ENCODE results near the gene RAP1A.

RAP1A gene

GRCh38 chr1:111734426-111734825, 114.8 kb downstream of the RAP1A start:
- TF ChIP-seq CTCF (IDR thresholded peaks at IDR 0.05; ENCODE audit: insufficient read depth, low read depth, low read length, missing control alignments), result no peak
- DNase-seq (ENCODE audit: low read depth), result no peak

GRCh38 chr1:111734856-111735255, 115.3 kb downstream of the RAP1A start:
- no peak for DNase-seq (ENCODE audit: low read depth)
- no peak overlapping the region for H3K4me3 ChIP-seq (ENCODE audit: low read depth, low read length)
- TF ChIP-seq CTCF (IDR thresholded peaks at IDR 0.05; ENCODE audit: insufficient read depth, low read depth, low read length, missing control alignments), result no peak

More at GRCh38 chr1:111734426-111734825, 114.8 kb downstream of the RAP1A start:
- H3K4me3 ChIP-seq (ENCODE audit: low read depth, low read length), result no peak overlapping the region

- TF ChIP-seq CTCF (IDR thresholded peaks at IDR 0.05; ENCODE audit: insufficient read depth, low read depth, low read length, missing control alignments), result no peak
Measured at GRCh38 chr1:111735321-111735720, 115.7 kb downstream of the RAP1A start.

GRCh38 chr1:111735858-111736544, 116.4 kb downstream of the RAP1A start:
- no peak for TF ChIP-seq CTCF (IDR thresholded peaks at IDR 0.05; ENCODE audit: insufficient read depth, low read depth, low read length, missing control alignments)
- no peak overlapping the region for H3K4me3 ChIP-seq (ENCODE audit: low read depth, low read length)
- no peak for DNase-seq (ENCODE audit: low read depth)

More at GRCh38 chr1:111735321-111735720, 115.7 kb downstream of the RAP1A start:
- DNase-seq (ENCODE audit: low read depth), result no peak
- no peak overlapping the region for H3K4me3 ChIP-seq (ENCODE audit: low read depth, low read length)

GRCh38 chr1:111736548-111737215, 117.1 kb downstream of the RAP1A start:
- TF ChIP-seq CTCF (IDR thresholded peaks at IDR 0.05; ENCODE audit: insufficient read depth, low read depth, low read length, missing control alignments), result no peak
- no peak for DNase-seq (ENCODE audit: low read depth)
- no peak overlapping the region for H3K4me3 ChIP-seq (ENCODE audit: low read depth, low read length)

- peak overlapping the region; percentile 72 for H3K4me3 ChIP-seq (ENCODE audit: low read depth, low read length)
- no peak for DNase-seq (ENCODE audit: low read depth)
Measured at GRCh38 chr1:111737216-111738132, 117.9 kb downstream of the RAP1A start.

More at GRCh38 chr1:111737216-111738132, 117.9 kb downstream of the RAP1A start:
- TF ChIP-seq CTCF (IDR thresholded peaks at IDR 0.05; ENCODE audit: insufficient read depth, low read depth, low read length, missing control alignments), result no peak
